ENCODE measurements around the gene SMARCA5.

The SMARCA5 gene

GRCh38 chr4:143575331-143575730 is 61.8 kb downstream of the SMARCA5 start:
- Mint-ChIP-seq H3K27ac (no peak overlapping the region), H3K4me1 (no peaks in the 10 kb centered on the region), H3K9me3 (no peaks in the 10 kb centered on the region), H3K4me3 (no peak overlapping the region), H3K36me3 (no peaks in the 10 kb centered on the region)
- ATAC-seq (no peak), DNase-seq (ENCODE audit: low spot score in 2 of 2) (no peak)

DNA sequence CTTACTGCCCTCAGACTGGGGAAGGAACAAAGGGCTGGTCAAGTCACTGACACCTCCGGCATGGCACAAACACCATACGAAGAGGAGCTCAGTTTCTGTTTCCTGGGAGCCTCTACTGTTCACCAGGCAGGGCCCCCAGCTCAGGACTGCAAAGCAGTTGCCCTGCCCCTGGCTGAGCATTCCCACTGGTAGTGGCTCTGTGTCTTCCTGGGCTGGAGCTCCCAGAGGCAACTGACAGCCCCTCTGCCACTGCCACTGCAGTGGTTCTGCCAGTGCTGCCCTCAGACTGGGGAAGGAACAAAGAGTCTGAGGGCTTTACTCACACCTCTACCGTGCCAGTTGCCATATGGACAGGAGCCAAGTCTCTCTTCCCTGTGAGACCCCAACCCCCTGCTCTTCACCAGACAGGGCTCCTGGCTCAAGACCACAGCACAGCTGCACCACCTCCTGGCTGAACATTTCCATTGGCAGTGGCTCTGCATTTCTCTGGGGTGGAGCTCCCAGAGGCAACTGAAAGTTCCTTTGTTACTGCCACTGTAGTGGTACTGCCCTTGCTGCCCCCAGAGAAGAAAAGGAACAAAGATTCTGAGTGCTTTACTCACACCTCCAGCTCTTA is 67.9 kb downstream of the SMARCA5 start:
- Mint-ChIP-seq H3K4me3 (no peak overlapping the region), H3K36me3 (no peaks in the 10 kb centered on the region), H3K27ac (no peak overlapping the region), H3K4me1 (no peaks in the 10 kb centered on the region), H3K9me3 (peaks cover 14% of the 10 kb centered on the region)
- DNase-seq (ENCODE audit: low spot score in 2 of 2) (no peak), ATAC-seq (no peak)

GRCh38 chr4:143585548-143585947 is 72.0 kb downstream of the SMARCA5 start:
- H3K4me3 Mint-ChIP-seq, result no peak overlapping the region
- ATAC-seq, result no peak
- DNase-seq (ENCODE audit: low spot score in 2 of 2), result no peak
- H3K36me3 Mint-ChIP-seq, result no peaks in the 10 kb centered on the region
- H3K9me3 Mint-ChIP-seq, result peaks cover 14% of the 10 kb centered on the region
- no peaks in the 10 kb centered on the region for H3K4me1 Mint-ChIP-seq
- H3K27ac Mint-ChIP-seq, result no peak overlapping the region

DNA sequence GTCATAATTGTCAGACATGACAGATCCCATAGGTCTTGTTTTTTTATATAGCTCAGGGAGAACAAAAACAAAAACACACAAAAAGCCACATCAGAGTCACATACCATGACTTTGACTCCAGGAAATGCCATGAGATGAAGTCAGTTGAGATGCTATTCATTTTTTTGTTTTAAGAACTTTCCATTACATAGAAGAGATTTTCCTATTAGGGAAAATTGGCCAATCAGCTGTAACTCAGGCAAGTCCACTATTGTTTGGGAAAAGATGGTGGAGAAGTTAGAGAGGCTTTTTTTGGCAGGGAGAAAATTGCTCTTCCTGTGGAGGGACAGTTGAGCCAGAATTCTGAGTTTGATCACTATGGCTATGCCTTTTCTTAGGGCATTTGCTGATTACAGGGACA is 72.6 kb downstream of the SMARCA5 start:
- Mint-ChIP-seq H3K27ac (no peak overlapping the region), H3K36me3 (no peaks in the 10 kb centered on the region), H3K4me3 (no peak overlapping the region), H3K9me3 (peaks cover 14% of the 10 kb centered on the region), H3K4me1 (no peaks in the 10 kb centered on the region)
- DNase-seq (ENCODE audit: low spot score in 2 of 2) (no peak), ATAC-seq (no peak)

DNA sequence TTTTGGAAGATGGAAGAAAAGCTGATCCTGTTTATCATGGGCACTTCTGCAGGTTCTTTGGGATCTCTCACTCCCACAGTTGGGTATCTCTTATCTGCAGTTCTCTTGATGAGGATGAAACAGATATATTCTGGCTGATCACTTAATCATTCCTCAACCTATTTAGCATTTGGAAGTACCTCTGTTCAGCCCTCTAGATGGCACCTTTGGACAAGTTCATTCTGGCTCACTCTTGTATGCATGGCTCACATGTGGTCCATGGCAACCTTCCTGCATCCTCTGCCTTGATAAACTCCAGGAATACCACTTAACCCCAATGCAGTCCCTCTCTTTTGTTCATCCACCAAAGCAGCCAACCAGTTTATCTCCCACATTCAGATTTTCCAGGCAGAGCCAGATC is 74.2 kb downstream of the SMARCA5 start:
- no peak overlapping the region for H3K27ac Mint-ChIP-seq
- H3K4me3 Mint-ChIP-seq, result no peak overlapping the region
- no peaks in the 10 kb centered on the region for H3K36me3 Mint-ChIP-seq
- DNase-seq (ENCODE audit: low spot score in 2 of 2), result no peak
- H3K9me3 Mint-ChIP-seq, result peaks cover 14% of the 10 kb centered on the region
- H3K4me1 Mint-ChIP-seq, result no peaks in the 10 kb centered on the region
- ATAC-seq, result no peak

GRCh38 chr4:143597276-143597675 is 83.8 kb downstream of the SMARCA5 start:
- ATAC-seq (no peak), DNase-seq (ENCODE audit: low spot score in 2 of 2) (no peak)
- H3K27ac Mint-ChIP-seq, result no peak overlapping the region
- H3K4me3 Mint-ChIP-seq, result no peak overlapping the region
- H3K4me1 Mint-ChIP-seq, result no peaks in the 10 kb centered on the region
- peaks cover 5% of the 10 kb centered on the region for H3K9me3 Mint-ChIP-seq
- no peaks in the 10 kb centered on the region for H3K36me3 Mint-ChIP-seq

GRCh38 chr4:143598816-143599215 is 85.3 kb downstream of the SMARCA5 start:
- Mint-ChIP-seq H3K4me3 (no peak overlapping the region), H3K36me3 (no peaks in the 10 kb centered on the region), H3K4me1 (no peaks in the 10 kb centered on the region), H3K9me3 (peaks cover 3% of the 10 kb centered on the region), H3K27ac (no peak overlapping the region)
- DNase-seq (ENCODE audit: low spot score in 2 of 2) (no peak), ATAC-seq (no peak)

DNA sequence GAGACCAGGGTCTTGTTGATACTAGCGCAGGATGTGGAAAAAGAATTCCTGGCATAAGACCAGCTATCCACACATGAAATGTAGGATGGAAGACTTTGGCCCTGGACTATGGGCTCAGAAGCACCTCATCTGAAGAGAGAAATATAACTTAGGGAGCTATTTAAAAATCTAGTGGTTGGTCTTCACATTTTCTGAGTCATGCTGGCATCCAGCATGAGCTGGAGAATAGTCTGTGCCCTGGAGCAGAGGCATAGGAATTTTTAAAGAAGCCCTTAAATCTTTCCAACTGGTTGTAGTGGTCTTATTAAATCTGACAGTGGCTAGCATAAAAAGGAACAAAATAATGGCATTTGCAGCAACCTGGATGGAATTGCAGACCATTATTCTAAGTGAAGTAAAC is 86.3 kb downstream of the SMARCA5 start:
- no peak overlapping the region for H3K4me3 Mint-ChIP-seq
- no peaks in the 10 kb centered on the region for H3K9me3 Mint-ChIP-seq
- H3K27ac Mint-ChIP-seq, result no peak overlapping the region
- ATAC-seq (no peak), DNase-seq (ENCODE audit: low spot score in 2 of 2) (no peak)
- no peaks in the 10 kb centered on the region for H3K36me3 Mint-ChIP-seq
- H3K4me1 Mint-ChIP-seq, result no peaks in the 10 kb centered on the region

- no peaks in the 10 kb centered on the region for H3K4me1 Mint-ChIP-seq
- H3K4me3 Mint-ChIP-seq, result no peak overlapping the region
- no peak for DNase-seq (ENCODE audit: low spot score in 2 of 2)
- H3K36me3 Mint-ChIP-seq, result no peaks in the 10 kb centered on the region
- no peaks in the 10 kb centered on the region for H3K9me3 Mint-ChIP-seq
- H3K27ac Mint-ChIP-seq, result no peak overlapping the region
- ATAC-seq, result no peak
Observed at GRCh38 chr4:143606480-143606879, 93.0 kb downstream of the SMARCA5 start.

Data from stimulated activated effector memory CD8-positive, alpha-beta T cell treated with anti-CD3 and anti-CD28 coated beads, Interleukin-12 subunit alpha, Interleukin-12 subunit beta, amount 100 ng/mL, for 72 hours (primary cell).